WI38 (cell line): ENCODE data around the gene RBMS1.
"Not testable (repeated sequence)": the region's sequence is repeated elsewhere in the genome, so short reads cannot be mapped to it uniquely, and the experiment has no call there.

Experiments
- H3K4me3 ChIP-seq: 2 replicates; pipeline ENCODE4 v1.5.1; 2011; ENCODE audit warnings: low read depth, mild to moderate bottlenecking, control low read depth, low read length
- CTCF ChIP-seq: IDR thresholded peaks from 2 replicates; pipeline ENCODE4 v1.5.1; 2012; ENCODE audit warnings: low read depth, mild to moderate bottlenecking, control low read depth, low read length

RBMS1 gene

GRCh38 chr2:160453111-160453820 is 40.3 kb downstream of the RBMS1 start:
- no peak overlapping the region for H3K4me3 ChIP-seq

GRCh38 chr2:160450486-160450885 is 43.1 kb downstream of the RBMS1 start:
- H3K4me3 ChIP-seq: no peak overlapping the region
- no peak for TF ChIP-seq CTCF

More at GRCh38 chr2:160453111-160453820, 40.3 kb downstream of the RBMS1 start:
- no peak for TF ChIP-seq CTCF

- H3K4me3 ChIP-seq: not testable (repeated sequence)
These were observed 44.8 kb downstream of the RBMS1 start for GRCh38 chr2:160448821-160449220.

GRCh38 chr2:160445673-160446072 is 47.9 kb downstream of the RBMS1 start:
- no peak overlapping the region for H3K4me3 ChIP-seq
- TF ChIP-seq CTCF: no peak

- no peak overlapping the region for H3K4me3 ChIP-seq
- no peak for TF ChIP-seq CTCF
These were observed 51.0 kb downstream of the RBMS1 start for GRCh38 chr2:160442603-160443002.

- TF ChIP-seq CTCF: no peak
- no peak overlapping the region for H3K4me3 ChIP-seq
These were observed 52.7 kb downstream of the RBMS1 start for GRCh38 chr2:160440888-160441287.

GRCh38 chr2:160439038-160439437 is 54.6 kb downstream of the RBMS1 start:
- not testable (repeated sequence) for H3K4me3 ChIP-seq

GRCh38 chr2:160437273-160437672 is 56.3 kb downstream of the RBMS1 start:
- no peak overlapping the region for H3K4me3 ChIP-seq
- no peak for TF ChIP-seq CTCF
